Measurements from ENCODE around the gene GNG7.

DNA sequence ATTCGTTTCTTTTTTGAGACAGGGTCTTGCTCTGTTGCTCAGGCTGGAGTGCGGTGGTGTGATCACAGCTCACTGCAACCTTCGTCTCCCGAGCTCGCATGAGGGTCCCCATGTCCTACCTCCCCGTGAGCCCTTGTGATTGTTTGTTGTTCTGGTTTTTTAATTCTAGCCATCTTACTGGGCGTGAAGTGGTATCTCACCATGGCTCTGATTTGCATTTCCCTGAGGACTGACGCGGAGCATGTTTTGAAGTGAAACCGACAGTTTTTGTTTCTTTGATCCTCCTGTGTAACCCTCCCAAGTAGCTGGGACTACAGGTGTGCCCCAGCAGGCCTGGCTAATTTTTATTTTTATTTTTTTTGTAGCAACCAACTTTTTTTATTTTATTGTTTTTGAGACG lies 21.7 kb downstream of the GNG7 start:
- no peak for TF ChIP-seq EZH2 (IDR thresholded peaks at IDR 0.05; ENCODE audit: insufficient read depth, poor library complexity, severe bottlenecking)
- TF ChIP-seq EZH2phosphoT487 (IDR thresholded peaks at IDR 0.05; ENCODE audit: insufficient read depth, low read depth): no peak
